ENCODE data around the gene CAPZB.

DNA sequence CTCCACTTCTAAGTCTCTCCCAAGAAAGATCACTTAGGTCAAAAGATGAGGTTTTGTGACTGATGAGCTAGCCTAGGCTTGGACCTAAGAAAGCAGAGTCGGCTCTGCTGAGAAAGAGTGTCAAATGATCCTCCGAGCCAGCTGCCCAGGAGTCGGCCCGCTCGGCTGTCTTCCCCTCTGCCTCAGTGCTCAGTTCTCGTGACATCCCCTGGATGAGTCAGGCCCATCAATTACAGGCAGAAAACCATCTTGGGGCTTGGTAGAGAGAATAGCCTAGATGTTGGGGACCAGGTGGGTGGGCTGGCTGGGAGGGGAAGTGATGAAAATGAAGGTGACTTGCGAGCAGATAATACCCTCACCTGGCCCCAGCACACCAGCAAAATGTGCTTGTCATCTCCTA lies 112.7 kb downstream of the CAPZB start:
- TF ChIP-seq CTCF (conservative IDR thresholded peaks at IDR 0.05; ENCODE audit: low read depth, low read length) (no peak), POLR2A (IDR thresholded peaks at IDR 0.05; ENCODE audit: low read depth, low read length) (no peak), RAD21 (IDR thresholded peaks at IDR 0.05; ENCODE audit: low read length) (no peak), USF2 (IDR thresholded peaks at IDR 0.05; ENCODE audit: low read depth, low read length) (no peak), RCOR1 (IDR thresholded peaks at IDR 0.05; ENCODE audit: insufficient replicate concordance, low read length) (no peak), SMC3 (IDR thresholded peaks at IDR 0.05; ENCODE audit: low read depth, low read length) (no peak), BHLHE40 (IDR thresholded peaks at IDR 0.05; ENCODE audit: low read depth, low read length) (no peak), MXI1 (IDR thresholded peaks at IDR 0.05; ENCODE audit: borderline replicate concordance, low read depth, low read length) (no peak), RFX5 (IDR thresholded peaks at IDR 0.05; ENCODE audit: low read depth, low read length) (no peak), FOS (IDR thresholded peaks at IDR 0.05; ENCODE audit: low read depth, low read length) (no peak), MAZ (IDR thresholded peaks at IDR 0.05; ENCODE audit: borderline replicate concordance, low read depth, low read length) (no peak)
- TF ChIP-seq, protein P1, sequence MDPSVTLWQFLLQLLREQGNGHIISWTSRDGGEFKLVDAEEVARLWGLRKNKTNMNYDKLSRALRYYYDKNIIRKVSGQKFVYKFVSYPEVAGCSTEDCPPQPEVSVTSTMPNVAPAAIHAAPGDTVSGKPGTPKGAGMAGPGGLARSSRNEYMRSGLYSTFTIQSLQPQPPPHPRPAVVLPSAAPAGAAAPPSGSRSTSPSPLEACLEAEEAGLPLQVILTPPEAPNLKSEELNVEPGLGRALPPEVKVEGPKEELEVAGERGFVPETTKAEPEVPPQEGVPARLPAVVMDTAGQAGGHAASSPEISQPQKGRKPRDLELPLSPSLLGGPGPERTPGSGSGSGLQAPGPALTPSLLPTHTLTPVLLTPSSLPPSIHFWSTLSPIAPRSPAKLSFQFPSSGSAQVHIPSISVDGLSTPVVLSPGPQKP (IDR thresholded peaks at IDR 0.05; ENCODE audit: borderline replicate concordance, low read depth, low read length) = no peak
